HUDEP-2 (cell line): ENCODE measurements around the gene MIDN.
"Not testable (repeated sequence)": the region's sequence is repeated elsewhere in the genome, so short reads cannot be mapped to it uniquely, and the experiment has no call there.

Source experiments
- DNase-seq, 76 experiments: peaks; one replicate each; lab custom pipeline; 2025; ENCODE audit not compliant: unreplicated experiment in 76 of 76; lab: John Stamatoyannopoulos, UW

MIDN gene

DNA sequence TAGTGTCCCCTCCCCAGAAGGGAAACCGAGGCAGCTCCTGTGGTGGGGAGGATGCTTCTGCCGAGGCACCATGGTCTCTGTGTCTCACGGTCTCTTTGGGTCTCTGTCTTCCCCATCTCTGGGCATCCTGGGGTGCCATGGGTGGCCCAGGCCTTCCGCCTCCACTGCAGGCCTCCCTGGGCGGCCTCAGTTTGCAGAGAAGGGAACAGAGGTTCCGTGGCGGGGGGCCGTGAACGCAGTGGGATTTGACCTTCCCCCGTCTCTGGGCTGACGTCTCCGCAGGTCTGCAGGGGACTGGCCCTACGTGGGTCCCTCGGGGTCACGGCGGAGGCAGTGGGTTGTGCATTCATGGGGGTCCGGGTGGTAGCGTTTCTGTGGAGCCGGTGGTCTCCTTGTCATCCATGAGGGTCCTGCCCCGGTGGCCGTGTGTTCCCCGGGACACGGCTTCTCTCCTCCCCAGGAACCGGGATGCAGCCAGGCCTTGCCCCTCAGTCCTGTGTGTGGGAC is 41.9 kb downstream of the MIDN start:
- no peak for DNase-seq

DNA sequence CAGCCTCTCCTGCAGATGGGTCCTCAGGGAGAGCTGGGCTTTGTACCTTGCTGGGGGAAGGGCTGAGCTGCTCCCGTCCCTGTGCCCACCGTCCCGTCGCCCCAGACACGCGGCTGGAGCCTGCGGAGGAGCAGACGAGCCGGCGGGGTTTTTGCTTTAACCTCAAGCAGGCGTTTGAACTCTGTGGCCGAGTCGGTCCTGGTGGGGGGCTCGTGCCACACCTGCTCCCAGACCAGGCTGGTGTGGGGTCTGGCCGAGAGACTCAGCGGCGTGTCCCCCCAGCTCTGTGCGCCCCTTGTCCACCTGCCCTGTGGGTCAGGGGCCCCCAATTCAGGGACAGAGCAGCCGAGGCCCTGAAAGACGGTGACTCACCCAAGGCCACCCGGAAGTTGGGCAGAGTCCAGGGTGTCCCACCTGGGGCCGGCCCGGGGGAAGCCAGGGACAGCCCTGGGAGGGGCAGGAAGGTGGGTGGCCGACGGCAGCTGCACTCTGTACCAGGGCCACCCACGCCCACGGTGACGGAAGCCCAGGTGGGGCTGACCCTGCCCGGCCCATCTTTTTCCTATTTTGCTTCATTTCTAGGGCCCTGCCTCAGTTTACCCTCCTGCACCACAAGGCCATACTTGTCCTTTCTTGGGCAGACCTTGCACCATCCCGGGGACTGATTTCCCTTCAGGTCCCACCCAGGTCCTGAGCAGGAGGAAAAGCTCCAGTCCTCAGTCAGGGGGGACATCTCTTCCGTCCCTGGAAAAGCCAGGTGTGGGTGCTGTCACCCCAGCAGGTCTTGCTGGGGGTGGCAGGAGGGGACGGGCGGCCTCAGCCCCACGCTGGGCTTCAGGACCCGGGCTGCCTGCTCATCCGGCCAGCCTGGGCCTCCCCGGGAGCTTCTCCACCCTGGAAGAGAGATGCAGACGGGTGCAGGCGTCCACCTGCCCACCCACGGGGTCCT is 42.6 kb downstream of the MIDN start:
- no peak for DNase-seq

DNA sequence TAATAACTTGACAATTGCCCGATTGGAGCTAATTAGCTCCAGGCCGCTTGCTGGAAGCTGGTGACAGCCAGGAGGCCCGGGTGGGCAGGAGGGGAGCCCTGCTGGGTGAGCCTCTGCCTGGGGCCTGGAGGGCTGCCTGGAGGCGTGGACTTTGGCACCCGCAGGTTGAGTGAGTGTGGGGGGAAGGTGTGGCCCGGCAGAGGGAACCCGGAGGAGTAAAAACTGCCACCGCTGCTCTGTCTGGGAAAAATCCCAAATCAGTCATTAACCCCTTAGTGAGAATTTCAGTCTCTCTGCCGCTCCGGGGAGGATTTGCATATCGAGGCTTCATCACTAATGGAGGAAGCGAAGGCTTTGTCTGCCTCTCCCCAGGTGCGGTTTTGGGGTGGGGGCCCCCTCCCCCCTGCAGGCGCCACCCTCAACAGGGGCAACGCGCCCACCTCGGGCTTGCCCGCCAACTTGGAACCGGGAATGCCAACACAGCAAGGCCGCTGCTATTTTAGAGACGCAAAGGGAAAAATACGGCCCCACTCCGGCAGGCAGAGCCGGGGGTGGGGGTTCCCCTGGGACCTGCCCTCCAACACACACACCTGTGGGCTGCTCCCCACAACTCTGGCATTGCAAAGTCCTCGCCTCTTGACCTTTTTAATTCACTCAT is 43.5 kb downstream of the MIDN start:
- DNase-seq, result no peak

DNA sequence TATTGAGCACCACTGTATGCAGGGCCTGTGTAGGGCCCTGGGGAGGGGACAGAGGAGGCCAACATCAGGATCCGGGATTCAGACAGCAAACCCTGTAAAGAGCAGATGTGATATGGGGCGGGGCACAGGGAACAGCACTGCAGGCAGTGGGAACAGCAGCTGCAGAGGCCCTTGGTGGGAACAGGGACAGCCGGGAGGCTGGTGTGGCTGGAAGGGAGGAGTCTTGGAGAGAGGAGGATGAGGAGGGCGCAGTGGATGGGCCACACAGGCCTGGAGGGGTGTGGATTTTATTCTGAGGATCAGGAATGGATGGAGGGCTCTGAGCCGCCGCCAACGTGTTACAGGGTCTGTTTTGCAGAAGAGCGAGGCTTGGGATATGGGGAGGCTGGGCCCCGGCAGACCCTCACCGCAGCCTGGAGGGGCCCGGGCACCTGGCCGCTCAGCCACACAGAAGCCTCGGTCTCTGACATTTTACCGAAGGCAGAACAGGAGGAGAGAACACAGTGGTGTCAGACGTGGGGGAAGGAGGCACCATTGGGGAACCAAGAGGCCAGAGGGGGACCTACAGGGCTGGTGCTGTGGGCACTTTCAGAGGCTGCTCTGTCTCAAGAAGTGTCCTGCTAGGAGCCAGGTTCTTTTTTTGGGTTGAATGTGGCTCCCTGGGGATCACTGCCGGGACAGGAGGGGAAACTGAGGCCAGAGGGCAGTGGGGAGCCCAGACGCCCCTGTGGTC is 44.2 kb downstream of the MIDN start:
- DNase-seq, result no peak

DNA sequence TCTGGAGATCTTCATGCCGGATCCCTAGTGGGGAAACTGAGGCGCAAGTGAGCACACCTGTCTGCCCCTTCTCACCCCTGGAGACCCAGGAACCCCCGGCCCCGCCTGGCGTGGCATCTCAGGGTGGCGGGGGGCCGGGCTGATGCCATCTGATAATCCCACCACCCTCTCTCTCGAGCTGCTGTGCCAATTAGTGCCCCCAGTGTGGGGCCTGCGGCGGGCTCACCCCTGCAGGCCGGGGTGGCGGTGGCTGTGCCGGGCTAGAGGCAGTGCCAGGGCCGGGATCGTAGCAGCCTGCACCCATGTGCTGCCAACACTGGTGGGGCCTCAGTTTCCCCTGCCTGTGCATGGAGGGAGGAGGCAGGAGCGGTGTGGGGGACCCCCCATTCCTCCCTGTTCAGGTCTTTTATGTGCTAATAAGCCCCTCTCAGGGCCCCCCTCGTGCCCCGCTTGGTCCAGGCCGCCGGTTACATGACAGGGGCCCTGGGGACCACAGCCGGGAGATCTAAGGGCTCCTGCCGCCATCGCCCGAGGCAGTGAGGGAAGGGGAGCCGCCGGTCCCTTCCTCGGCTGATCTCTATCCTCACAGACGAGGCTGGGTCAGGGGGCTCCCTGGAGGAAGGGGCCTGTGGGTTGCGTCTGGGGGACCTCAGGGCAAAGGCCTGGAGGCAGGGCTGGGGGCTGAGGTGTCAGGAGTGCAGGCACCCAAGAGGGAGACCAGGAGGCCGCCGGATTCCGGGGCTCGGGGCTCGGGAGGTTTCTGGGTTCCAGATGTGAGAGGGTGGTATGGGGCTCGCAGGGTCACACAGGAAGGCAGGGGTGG is 45.6 kb downstream of the MIDN start:
- no peak for DNase-seq

DNA sequence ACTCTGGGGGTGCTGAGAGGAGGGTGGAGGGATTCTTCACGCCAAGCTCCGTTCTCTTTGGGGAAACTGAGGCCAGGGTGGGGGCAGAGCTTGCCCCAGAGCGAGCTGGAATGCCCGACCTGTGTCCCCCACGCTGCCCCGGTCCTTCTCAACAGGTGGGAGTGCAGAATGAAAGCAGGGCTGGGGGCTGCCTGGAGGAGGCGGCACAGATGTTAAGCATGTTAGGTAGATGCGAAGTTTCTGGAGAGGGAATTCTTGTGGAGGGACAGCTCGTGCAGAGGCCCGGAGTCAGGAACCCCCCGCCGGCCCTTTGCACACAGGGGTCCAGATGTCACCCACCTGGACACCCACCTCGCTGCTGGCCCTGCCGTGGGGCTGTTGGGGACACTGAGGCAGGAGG is 46.3 kb downstream of the MIDN start:
- no peak for DNase-seq

DNA sequence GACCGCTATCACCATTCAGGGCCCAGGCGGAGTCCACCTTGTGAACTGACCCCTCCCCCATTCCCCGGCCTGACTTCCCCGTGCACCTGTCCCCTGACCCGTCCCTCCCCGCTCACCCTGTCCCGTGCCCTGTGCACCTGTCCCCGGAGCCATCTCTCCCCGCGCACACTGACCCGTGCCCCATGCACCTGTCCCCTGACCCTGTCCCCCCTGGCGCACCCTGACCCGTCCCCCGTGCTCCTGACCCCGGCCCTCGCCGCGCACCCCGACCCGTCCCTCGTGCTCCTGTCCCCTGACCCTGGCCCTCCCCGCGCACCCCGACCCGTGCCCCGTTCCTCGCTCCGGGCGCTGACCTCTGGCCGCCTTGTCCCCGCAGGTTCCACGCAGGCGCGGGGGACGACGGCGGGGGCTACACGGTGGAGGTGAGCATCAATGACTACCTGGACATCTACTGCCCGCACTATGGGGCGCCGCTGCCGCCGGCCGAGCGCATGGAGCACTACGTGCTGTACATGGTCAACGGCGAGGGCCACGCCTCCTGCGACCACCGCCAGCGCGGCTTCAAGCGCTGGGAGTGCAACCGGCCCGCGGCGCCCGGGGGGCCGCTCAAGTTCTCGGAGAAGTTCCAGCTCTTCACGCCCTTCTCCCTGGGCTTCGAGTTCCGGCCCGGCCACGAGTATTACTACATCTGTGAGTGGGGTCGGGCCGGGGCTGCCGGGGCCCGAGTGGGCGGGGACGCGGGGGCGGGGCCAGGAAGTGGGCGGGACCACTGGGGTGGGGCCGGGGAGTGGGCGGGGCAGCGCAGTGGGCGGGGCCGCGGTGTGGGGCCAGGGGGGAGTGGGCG is 47.0 kb downstream of the MIDN start:
- DNase-seq, result peak in 16 of 76 experiments; percentile 13 to 59 (median 27)

DNA sequence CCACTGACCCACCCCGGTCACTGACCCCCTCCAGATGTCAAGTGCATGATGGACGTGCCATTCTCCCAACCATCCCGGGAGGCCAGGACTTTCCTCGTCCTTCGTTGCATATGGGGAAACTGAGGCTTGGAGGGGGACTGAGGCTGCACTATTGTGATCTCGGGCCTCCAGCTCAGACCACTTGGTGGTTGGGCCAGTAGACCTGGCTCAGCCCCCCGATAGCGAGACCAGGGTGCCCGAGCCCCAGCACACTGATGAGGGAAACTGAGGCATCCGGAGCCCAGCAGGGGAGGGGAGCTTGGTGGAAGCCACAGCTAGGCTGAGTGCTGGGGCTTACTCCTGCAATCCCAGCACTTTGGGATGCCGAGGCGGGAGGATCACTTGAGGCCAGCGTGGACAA is 47.7 kb downstream of the MIDN start:
- DNase-seq, result no peak

DNA sequence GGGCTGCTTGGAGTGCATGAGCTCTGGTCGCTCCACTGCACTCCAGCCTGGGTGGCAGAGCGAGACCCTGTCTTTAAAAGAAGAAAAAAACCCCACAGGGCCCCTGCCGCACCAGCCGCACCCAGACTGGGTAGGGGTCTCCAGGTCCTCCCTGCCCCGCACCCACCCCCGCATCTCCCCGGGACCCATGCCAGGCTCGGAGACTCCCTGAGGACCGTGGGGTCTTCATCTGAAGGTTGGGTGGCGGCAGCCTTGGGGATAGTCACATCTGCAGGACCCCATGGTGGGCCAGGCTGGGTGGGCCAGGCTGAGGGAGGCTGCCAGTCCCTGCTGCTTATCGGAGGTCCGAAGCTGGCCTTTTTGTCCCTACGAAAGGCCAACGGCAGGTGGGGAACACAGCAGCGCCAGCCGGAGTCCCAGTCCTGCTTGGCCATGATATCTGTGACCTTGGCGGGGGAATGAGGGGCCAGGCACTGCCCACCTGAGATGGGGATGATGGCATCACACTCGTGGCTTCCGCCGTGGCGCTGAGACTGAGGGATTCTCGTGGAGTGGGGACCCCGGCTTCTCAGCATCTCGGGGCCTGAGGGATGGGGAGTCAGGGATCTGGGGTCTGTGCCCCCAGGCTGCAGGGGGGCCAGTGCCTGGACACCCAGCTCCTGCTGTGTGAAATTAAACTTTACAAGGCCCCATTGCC is 48.3 kb downstream of the MIDN start:
- no peak for DNase-seq

DNA sequence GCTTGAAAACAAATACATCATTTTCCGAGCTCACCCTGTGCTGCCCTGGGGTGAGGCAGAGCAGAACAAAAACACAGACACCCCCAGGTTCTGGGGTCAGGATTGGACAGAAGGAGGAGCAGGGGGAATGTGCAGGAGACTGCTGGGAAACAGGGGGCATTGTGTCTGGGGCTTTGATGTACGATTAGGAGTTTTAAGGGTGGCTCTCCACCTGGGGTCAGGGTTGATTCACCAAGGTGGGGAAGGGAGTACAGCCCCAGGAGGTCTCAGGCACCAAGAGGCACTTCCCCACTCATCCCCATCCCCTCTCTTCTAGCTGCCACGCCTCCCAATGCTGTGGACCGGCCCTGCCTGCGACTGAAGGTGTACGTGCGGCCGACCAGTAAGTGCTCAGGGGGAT is 49.9 kb downstream of the MIDN start:
- no peak for DNase-seq

DNA sequence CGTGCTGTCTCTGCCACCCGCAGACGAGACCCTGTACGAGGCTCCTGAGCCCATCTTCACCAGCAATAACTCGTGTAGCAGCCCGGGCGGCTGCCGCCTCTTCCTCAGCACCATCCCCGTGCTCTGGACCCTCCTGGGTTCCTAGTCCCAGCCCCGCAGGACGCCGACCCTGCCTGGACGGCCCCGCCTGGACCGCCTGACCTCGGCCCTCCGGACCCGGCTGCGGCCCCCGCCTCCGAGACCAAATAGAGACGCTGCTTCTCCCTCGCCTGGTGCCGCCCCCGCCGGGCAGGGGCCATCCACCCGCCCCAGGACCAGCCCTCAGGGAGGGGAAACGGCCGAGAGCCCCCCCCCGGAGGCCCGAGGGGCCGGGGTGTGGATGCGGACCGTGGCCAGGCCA is 51.4 kb downstream of the MIDN start:
- no peak for DNase-seq

DNA sequence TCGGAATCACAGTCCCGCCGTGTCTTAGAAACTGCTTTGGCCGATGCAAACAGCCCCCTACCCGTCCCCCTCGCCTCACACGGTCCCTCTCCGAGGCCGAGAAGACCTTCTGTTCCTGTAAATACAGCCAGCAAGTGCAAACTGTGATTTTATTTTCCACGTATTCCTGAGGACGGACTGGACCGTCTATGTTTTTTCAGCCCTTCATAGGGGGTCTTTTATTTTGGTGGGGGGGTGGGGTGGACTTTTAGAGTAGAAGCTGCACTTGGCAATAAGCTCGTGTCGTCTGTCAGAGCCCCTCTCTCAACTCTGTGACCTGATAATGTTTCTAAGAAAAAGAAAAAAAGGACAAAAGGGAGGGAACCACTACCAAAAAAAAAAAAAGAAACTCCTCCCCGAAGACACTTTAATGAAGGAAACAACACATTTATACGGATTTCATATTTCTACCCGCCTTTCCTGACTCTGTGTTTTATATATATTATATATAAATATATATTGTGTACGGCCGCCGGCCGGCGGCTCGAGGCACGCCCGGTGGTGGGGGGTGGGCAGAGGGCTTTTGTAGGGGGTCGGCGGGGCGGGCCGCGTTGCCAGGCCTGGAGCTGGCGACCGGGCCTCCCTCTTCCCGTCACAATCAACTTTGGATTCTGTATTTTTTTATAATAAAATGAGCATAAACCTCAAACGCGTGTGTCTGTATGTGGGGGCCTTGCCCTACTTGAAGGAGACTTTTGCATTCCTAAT is 52.5 kb downstream of the MIDN start:
- DNase-seq, result no peak

DNA sequence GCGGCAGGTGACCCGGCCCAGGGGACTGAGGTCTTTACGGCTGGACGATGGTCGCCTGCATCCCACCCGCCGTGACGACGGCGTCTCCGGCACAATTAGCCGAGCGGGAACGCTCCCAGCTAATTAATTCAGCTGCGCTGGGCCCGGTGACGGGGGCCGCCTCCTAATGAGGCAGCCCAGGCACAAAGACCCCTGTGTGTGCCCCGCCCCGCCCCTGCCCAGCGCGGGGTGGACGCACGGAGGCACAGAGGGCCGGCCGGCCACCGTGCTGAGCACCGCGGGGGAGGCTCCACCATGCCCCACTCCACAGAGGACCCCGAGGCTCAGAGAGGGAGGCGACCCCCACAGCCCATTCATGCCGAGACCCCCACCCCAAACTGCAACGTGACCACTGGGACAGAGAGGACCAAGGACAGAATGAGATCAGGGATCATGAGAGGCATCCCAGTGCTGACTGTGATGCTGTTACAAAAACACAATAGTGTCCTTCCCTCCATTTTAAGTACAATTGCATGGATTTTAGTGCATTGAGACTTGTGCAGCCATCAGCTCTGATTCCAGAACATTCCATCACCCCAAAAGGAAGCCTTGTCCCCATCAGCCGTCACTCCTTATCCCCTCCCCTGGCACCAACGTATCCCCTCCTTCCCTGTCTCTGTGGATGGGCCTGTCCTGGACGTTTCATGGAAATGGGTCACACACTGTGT is 54.3 kb downstream of the MIDN start:
- DNase-seq, result no peak

DNA sequence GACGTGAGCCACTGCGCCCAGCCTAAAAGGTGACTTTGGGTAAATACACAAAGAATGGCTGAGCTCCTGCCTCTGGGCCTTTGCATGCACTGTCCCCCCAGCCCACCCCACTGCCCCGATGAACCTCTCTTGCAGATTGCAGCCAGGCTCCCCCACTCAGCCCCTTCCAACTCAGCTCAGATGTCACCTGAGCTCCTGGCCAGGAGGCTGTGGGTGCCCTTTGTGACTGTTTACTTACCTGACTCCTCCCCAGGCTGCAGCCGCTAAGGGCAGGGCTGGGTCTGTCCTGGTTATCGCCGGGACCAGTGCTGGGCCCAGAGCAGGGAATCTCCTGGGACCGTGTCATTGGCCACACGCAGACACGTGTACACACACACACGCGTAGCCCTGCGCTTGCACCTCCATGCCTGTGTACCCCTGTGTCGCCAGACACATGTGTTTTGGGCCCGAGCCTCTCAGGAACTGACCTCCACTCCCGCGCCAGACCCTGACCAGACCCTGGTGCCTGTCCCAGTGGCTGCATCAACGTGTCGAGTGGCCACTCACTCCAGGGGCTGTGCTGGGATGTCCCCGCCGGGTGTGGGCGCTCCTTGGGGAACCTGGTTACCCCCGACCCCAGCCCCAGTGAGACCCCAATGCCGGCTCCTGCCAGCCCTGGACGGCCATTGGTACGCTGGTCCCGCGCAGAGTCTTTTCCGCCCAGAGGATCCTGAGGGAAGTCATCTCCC is 56.0 kb downstream of the MIDN start:
- no peak for DNase-seq

DNA sequence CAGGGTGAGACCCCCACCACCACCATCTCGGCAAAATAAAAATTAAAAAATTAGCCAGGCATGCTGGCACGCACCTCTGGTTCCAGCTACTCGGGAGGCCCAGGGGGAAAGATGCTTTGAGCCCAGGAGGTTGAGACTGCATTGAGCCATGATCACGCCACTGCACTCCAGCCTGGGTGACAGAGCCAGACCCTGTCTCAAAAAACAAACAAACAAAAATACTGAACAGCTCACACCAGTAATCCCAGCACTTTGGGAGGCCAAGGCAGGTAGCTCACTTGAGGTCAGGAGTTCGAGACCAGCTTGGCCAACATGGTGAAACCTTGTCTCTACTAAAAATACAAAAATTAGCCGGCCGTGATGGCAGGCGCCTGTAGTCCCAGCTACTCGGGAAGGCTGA is 57.0 kb downstream of the MIDN start:
- not testable (repeated sequence) for DNase-seq

DNA sequence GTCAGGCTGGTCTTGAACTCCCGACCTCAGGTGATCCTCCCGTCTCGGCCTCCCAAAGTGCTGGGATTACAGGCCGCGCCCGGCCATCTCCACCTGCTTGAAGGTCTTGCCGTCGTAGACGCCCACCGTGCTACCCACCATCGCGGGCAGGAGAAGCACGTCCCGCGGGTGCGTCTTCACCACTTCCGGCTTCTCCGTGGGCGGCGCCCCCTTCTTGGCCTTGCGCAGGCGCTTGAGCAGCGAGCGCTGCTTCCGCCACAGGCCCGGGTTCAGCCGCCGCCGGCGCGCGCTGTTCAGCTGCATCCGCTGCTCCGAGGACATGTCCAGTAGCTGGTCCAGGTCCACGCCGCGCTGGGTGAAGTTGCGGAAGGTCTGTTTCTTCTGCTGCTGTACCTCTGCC is 58.9 kb downstream of the MIDN start:
- DNase-seq, result no peak

DNA sequence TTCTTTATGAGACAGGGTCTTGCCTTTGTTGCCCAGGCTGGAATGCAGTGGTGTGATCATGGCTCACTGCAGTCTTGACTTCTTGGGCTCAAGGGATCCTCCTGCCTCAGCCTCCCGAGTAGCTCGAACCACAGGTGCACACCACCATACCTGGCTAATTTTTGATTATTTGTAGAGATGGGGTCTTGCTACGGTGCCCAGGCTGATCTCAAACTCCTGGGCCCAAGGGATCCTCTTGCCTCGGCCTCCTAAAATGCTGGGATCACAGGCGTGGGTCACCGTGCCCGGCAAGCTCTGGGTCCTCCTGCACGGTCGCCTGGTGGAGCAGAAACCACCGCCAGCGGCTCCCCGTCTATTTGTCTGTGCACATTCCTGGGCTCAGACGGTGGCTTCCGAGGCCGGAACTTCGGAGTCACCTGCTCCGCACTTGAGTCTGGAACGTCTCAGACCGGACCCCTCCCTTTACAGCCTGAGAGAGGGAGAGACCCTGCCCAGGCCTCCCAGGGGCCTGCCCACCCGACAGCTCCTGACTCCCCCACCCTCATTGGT is 59.4 kb downstream of the MIDN start:
- DNase-seq, result no peak
